Measurements from ENCODE around the gene ENPEP.

The ENPEP gene

GRCh38 chr4:110609044-110609750 is 133.2 kb downstream of the ENPEP start:
- in situ Hi-C loops (cut with HindIII; ENCODE audit: low sequenced_read_pairs) = no loop called here
- no peak for TF ChIP-seq CTCF (IDR thresholded peaks at IDR 0.05; ENCODE audit: low read depth, low read length, missing control alignments)
- no peak for DNase-seq (ENCODE audit: low read depth)
- H3K4me3 ChIP-seq (ENCODE audit: low read depth, low read length) = no peak overlapping the region

DNA sequence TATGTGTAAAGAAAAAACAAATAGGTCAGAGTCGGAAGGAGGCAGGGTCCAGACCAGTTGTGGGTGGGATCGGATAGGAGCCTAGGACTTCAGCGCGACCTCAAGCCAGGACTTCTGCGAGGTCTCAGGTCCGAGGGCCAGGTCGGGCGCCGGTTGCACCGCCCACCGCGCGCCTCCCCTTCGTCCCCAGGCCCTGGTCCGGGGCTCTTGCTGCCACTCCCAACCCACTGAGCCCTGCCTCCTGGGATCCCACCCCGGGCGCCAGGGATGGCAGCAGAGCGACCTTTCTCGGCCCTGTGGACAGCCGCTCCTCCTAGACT is 134.6 kb downstream of the ENPEP start:
- TF ChIP-seq CTCF (IDR thresholded peaks at IDR 0.05; ENCODE audit: low read depth, low read length, missing control alignments) = no peak
- H3K4me3 ChIP-seq (ENCODE audit: low read depth, low read length) = no peak overlapping the region
- no peak for DNase-seq (ENCODE audit: low read depth)
- in situ Hi-C loops (cut with HindIII; ENCODE audit: low sequenced_read_pairs) = no loop called here

DNA sequence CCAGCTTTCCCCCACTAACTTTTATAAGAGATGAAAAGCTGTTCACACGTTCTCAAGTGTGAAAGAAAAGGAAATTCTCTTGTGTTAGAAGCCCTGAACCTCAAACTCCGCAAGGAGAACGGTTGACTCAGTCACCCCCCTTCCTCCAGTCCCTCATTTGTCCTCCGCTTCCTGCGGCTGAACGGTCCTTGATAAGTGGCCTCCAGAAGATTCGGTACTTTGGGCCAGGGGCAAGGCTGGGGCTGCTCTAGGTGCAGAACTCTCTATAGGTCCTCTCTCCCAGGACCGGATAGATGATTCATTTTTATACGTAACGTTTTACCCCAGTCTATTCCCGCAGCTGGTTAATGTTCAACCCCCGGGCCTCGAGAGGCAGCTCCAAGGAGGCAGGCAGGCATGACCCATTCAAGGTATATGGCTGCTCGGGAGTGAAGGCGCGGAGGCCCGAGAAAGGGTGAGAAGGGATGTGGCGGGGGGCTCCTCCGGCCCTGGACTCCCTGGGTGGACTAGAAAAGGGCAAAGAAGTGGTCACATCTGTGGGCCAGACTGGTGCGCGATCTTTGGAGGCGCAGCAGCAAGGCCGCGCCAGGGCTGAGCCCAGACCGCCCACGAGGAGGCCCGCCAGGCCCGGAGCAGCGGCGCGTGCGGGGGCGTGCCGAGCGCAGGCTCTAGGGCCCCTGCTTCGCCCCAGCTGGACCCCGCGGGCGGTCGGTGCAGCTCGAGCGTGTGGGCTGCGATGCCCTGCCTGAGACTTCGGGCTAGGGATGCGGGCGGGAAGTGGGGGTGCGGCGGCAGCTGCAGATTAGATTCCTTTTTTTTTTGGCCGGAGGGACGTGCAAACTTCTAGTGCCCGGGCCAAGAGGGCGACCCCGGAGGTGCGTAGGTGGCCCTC is 135.2 kb downstream of the ENPEP start:
- no peak for TF ChIP-seq CTCF (IDR thresholded peaks at IDR 0.05; ENCODE audit: low read depth, low read length, missing control alignments)
- H3K4me3 ChIP-seq (ENCODE audit: low read depth, low read length) = no peak overlapping the region
- in situ Hi-C loops (cut with HindIII; ENCODE audit: low sequenced_read_pairs) = no loop called here
- DNase-seq (ENCODE audit: low read depth) = no peak

DNA sequence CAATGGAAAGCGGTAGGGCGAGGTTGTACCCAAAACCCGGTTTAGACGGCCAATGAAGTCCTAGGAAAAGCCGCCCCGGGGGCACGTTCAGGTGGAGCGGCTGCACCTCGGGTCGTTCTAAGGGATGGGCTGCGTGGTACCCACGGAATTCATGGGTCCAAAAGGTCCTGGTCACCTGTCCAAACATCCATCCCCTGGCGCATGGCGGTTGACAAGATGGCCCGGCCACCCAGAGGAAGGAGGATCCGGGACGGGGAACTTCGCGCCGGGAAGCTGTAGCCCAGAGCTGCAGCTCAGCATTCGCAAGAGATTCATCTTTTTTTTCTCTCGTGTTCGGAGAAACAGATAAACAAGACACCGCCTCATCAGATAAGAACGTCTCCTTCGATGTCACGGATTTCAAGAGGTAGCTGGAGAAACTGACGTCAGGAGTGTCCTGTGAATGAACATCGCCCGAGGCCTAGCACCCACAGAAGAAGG is 136.1 kb downstream of the ENPEP start:
- in situ Hi-C loops (cut with HindIII; ENCODE audit: low sequenced_read_pairs) = no loop called here
- TF ChIP-seq CTCF (IDR thresholded peaks at IDR 0.05; ENCODE audit: low read depth, low read length, missing control alignments) = no peak

GRCh38 chr4:110612631-110613269 is 136.8 kb downstream of the ENPEP start:
- in situ Hi-C loops (cut with HindIII; ENCODE audit: low sequenced_read_pairs) = no loop called here
- H3K4me3 ChIP-seq (ENCODE audit: low read depth, low read length) = no peak overlapping the region
- DNase-seq (ENCODE audit: low read depth) = no peak
- TF ChIP-seq CTCF (IDR thresholded peaks at IDR 0.05; ENCODE audit: low read depth, low read length, missing control alignments) = no peak

More for the DNA sequence above, 136.1 kb downstream of the ENPEP start:
- no peak for DNase-seq (ENCODE audit: low read depth)
- H3K4me3 ChIP-seq (ENCODE audit: low read depth, low read length) = no peak overlapping the region

DNA sequence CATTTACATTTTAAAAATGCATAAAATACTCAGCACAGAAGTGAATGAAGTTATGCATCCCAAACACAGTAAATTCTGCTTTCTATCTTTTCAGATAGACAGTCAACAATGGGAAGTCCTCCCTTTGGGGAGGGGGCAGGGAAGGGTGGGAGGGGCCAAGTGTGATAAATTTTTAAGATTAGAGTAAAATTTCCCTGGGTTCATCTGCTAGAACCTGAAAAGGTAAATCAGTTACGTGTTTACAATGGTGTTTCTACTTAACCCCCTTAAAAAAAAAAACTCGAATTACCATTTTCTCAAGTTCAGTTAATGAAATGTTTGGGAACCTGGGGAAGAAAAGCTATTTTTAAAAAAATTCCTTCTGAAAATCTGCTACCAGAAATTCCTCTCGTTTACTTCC is 137.8 kb downstream of the ENPEP start:
- in situ Hi-C loops (cut with HindIII; ENCODE audit: low sequenced_read_pairs) = no loop called here
- no peak for DNase-seq (ENCODE audit: low read depth)
- no peak for TF ChIP-seq CTCF (IDR thresholded peaks at IDR 0.05; ENCODE audit: low read depth, low read length, missing control alignments)
- H3K4me3 ChIP-seq (ENCODE audit: low read depth, low read length) = no peak overlapping the region
